GM21526 (cell line): ENCODE measurements around the gene PLCB1.
A peak's percentile ranks its signal among the peaks of the same experiment; 100 is the strongest.

Experiments used
- ATAC-seq: cut with Tn5 transposase; IDR thresholded peaks from one replicate; pipeline ENCODE4 v1.9.1; 2021; ENCODE audit warnings: moderate library complexity; ENCODE audit not compliant: unreplicated experiment, low FRiP score

Gene PLCB1

DNA sequence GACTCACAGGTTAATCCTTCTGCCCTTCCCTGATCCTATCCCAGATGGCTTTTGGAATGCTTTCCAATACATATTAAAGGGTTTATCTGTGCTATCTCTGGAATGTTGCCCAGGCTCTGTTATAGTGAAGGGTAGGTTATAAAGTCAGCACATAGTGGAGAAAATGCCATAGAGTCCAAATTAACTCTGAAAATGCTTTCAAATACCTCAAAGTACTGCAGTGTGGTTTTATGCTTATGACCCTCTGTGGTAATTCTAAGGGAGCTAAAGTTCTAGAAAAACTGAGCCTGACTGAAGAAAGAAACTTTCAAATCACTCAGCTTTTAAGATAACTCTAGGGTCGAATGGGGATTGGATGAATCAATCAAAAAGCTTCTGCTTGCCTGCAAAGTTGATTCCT lies 159.8 kb downstream of the PLCB1 start:
- ATAC-seq: no peak

DNA sequence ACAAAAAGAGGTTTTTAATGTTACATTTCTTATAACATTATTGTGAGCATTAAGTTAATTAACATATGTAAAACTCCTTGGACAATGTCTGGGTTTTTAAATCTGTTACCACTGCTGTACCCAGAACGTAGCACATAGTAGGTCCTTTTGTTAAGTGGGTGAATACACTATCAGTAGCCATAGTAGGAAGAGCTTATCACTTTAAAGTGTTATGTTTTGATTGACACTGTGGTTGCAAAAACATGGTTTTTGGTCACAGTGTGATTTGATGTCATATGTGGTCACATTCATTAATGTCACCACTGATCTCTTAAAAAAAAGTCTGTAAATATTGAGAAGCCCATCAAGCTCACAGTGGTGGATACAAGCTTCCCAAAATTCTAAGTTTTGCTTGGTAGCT lies 160.7 kb downstream of the PLCB1 start:
- ATAC-seq: no peak

DNA sequence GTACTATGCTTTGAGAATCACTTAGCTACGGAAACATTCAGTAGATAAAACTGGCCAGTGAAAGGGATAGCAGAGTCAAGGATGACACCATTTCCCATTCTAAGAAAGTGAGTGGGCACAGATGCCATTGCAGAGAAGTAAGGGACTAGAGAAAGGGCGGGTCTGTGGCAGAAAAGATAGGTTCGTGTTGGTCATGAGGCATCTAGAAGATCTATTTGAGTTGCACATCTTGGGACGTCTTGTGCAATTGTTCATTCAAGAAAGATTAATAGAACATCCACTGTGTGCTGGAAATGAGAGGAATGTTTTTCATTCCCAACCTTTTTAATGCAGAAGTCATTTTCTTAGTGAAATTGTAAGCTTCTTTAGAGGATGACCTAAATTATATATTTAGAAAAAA lies 161.7 kb downstream of the PLCB1 start:
- ATAC-seq: no peak

DNA sequence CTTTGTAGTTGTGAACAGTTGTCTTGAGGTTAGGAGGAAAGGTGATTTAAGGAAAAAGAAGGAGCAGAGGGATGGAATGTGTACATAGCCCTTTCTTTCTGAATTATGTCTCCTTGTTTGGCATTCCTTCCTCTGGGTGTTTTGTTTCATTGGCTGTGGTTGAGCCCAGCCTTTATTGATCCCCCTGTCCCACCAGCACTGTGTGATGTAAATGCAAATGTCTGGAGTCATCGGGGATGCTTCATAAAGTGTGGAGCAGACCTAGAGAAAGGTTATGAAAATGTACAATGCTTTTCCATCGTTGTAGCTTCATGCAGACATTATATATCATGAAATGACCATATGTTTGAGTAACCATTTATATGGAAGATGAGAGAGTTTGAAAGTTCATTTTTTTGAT lies 164.5 kb downstream of the PLCB1 start:
- ATAC-seq: no peak

DNA sequence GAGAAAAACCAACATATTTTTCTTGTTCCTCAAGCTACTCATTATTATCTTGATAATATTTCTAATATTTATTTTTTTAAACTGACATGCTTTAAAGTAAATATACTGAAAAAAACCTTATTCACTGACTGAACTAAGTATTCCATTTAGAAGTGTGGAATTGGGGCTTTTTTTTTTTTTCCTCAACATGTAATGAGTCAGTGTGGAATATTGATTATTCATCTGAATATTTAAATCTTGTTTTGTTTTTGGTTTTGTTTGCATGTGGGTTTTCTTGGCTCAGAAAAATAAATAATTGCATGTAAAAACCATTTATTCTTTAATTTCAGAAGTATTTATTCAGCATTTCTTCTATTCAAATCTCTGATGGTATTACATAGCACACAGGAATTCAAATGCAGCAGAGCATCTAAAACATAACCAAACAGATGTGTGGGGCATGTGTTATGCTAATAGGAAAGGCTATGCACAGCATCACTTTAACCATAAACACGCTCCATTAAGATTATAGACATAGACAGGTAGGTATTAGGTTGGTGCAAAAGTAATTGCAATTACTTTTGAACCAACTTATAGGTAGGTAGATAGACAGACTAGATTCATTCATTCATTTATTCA lies 166.5 kb downstream of the PLCB1 start:
- ATAC-seq: no peak

DNA sequence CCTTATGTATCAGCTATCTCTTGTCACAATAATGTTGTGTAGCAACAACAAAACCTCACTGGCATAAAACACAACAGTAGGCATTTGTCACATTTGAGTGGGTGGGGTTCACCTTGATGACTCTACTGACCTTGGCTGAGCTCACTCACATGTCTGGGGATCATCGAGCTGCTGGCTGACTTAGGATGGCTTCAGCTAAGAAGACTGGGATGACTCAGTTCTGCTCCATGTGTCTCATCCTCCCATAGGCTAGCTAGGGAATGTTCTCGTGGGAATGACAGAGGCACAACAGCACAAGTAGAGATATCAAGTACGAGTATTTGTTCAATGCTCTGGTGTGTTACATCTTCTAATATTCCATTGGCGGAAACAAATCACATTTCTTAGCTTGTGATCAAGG lies 167.9 kb downstream of the PLCB1 start:
- no peak for ATAC-seq

DNA sequence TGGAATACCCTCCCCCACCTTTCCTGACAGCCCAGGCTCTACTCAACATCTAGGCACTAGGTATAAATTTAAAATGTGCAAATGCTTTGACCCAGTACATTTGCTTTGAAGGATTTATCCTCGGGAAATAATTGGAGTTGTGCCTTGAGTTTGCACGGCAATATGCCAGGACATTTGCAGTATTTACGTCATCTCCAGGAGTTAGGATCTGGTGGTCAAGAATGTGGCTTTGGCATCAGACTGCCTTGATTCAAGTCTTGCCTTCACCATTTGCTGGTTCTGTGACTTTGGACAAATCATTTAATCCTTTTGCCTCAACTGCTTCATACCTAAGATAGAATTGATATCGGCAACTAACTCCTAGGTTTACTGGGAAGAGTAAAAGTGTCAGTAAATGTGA lies 169.6 kb downstream of the PLCB1 start:
- ATAC-seq: no peak

DNA sequence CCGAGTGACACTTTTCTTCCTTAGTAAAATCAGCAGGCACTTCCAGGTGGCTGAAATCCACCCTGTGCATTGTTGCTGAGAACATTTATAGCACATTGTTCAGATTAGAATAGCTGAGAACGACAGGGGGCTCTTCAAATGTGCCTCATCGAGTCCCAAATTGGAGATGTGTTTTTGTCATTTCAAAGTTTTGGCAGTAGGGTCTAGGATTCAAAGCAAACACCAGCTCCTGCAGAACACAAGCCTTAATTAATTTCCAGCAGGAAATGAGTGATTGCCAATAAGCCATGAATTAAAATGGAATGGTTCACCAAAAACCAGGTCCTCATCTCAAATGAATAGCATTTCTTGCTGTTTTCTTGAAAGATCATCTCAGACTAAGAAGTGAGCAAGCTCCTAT lies 171.6 kb downstream of the PLCB1 start:
- ATAC-seq: no peak

DNA sequence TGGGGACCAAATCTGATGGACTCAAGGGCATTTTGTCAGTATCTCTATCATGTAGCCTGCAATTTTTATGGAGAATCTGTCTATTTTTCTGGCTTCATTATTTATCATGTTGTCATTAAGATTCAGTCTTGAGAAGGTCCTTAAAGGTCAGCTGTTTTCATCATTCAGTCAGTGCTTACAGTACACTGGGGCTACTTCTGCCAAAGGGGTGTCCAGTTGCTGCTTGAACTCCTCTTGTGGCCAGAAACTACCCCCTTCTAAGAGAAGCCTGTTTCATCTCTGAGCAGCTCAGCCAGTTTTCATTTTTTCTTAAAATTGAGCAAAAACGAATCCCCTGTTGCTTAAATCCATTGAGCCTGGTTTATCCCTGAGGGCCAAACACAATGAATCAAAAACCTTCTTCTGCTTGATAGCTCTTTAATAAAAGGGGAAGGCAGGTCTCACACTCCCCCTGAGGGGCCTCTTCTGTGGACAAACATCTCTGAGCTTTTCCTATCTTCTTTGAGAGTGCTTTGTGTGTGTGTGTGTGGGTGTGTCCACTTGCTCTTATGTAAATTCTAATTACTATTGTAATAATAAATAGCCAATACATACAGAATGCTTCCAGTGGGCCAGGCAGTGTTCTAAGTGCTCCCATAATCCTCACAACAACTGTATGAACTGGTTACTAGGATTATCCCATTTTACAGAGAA lies 172.2 kb downstream of the PLCB1 start:
- ATAC-seq: no peak

DNA sequence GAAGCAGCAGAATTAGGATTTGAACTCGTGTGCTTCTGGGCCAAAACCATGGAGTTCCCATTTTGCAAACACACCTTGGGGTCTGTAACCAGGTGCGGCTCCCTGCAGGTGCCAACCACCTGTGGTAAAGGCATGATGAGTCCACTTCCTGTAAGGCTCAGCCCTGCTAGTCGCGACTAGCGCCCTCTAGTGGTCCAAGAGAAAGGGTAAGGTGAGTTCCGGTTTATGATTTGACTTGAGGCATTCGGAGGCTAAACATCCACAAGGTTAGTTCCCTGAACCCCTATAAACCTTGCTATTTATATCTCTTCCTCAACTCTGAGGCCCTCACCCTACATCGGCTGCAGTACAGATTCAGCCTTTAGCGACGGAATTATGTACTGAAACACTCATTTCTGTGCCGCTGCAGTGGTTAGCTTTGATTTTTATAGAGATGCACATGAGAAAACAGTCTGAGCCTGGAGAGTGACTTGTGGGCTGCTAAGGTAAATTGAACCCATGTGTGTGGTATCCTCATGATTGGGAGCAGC lies 173.4 kb downstream of the PLCB1 start:
- peak; percentile 99 for ATAC-seq

DNA sequence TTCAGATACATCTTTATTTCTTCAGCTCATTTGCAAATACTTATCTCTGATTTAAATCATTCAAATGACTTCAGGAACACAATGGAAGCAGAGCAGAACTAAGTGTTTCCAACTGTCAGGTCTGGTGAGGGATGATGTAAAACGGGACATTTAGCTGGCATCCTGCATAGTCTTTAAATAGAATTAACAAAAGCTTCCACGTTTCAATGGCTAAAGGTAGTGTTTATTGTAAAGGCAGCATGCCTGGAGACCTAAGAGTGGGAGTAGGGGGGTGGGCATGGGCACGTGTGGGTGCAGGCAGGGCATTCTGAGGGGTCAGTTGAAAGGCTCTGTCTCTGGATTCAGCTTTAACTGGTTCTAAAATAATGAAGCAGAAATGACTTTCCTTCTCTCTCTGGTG lies 174.9 kb downstream of the PLCB1 start:
- ATAC-seq: no peak

DNA sequence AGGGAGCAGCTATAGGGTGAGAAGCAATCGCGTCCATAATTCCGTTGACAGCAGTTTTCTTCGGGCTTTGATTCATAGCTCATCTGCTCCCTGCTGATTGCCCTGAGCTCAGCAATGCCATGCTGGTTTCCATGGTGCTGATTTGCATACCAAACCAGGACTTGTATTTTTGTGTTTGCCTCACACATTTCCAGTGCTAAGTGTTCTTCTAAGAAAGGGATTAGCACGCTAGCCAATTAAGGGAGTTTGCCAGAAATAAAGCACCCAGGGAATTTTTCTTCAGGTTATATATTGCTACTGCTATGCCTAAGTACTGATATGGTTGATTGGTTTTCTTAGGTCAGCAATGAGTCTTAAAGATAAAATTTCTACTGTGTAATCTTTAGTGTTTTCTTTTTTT lies 177.6 kb downstream of the PLCB1 start:
- no peak for ATAC-seq

DNA sequence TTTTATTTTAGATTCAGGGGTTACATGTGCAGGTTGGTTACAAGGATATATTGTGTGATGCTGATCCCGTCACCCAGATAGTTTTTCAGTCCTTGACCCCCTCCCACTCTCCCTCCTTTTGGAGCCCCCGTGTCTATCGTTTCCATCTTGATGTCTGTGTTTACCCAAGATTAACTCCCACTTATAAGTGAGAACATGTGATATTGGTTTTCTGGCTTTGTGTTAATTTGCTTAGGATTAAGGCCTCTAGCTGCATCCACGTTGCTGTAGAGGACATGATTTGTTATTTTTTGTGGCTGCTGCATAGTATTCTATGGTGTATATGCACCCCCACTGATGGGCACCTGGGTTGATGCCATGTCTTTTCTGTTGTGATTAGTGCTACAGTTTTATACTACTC lies 178.6 kb downstream of the PLCB1 start:
- no peak for ATAC-seq

DNA sequence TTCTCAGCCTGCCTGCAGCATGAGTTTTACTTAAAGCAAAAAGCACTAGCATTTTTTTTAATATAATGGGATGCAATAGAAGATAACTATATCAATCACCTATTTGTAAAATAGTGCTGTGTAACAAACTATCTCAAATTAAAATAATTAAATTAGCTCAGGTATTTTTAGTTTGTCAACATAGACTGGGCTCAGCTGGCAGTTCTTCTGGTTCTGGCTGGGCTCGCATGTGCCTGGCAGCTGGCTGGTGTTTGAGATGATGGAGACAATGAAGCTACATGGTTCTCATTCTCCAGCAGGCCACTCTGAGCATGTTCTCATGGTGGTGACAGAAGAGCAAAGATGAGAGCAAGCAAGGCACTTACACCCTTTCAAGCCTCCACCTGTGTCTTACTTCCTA lies 181.0 kb downstream of the PLCB1 start:
- no peak for ATAC-seq

DNA sequence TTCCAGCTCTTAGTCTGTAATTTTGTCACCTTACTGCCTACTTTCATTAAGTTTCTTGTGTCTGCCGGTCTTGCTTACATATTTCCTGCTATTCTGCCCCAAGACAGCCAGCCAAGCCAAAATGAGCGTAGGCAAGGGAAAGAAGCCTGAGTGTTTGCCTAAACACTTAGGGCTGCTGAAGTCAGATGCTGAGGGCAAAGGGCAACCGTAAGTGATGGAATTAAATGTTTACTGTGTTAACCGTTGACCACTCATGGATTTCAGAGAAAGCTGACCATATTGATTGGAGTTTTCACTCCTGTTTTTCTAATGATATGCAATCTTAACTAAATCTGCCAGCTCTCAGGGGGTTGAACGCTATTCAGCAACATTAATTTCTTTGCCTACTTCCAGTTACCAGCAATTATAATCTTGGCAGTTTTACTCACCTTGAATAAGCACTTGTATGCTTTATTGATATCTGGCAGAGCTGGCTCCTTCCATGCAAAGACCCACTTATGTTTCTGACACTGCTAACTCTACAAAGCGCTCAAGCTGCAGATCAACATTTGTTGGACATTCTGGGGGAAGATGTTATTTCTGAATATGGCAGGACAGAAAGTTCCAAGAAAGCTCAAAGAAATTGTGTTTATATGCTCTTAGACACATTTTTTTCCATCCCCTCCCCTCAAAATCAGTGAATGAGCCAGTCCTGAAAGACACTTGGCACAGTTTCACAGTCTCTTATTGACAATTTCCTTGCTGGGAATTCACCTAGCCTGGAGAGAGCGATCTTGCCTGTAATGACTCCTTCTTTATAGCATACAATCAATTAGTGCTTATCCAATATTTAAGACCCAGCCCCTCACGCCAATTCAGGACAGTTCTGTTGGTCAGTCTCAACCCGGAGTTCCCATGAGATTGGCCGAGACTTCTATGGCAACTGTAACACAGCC lies 183.8 kb downstream of the PLCB1 start:
- ATAC-seq: no peak

DNA sequence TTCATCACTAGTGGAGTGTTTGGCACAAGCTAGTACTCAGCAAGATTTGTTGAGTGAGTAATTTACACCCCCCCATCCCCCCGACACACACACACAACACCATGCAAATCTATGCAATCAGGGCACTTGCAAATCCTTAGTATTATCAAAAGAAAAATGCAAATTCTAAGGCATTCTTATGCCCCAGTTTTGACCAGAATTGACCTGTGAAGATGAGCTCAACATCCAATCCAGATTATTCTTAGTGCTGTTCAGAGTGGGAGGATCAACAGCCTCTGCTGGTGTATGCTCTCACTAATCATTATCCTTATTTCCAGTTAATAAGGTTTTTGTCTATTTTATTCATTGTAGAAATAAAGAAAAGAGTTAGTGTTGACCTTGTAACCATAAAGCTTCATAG lies 185.4 kb downstream of the PLCB1 start:
- no peak for ATAC-seq

DNA sequence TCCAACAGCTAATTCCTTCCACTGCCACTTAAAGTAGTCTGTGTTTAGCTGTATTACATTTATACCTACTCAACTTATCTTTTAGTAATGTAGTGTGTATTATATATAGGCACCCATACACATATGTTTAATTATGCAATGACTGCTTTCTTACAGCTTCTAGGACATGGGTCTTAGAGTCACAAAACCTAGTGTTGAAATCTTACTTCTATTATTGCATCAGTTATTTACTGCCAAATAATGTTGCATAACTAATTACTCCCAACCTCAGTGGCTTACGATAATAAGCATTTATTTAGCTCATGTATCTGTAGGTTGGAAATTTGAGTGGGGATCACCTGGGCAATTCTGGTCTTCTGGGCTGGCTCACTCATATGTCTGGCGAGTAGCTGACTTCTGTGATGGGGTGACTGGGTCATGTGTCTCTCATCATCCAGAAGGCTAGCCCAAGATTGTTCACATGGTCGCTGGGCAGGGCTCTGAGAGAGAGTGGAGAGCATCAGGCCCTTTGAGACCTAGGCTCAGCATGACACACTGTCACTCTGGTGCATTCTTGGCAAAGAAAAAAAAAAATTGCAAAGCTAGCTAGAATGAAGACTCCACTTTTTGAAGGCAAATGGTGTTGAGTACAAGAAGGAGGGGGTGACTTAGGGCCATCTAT lies 187.0 kb downstream of the PLCB1 start:
- no peak for ATAC-seq

DNA sequence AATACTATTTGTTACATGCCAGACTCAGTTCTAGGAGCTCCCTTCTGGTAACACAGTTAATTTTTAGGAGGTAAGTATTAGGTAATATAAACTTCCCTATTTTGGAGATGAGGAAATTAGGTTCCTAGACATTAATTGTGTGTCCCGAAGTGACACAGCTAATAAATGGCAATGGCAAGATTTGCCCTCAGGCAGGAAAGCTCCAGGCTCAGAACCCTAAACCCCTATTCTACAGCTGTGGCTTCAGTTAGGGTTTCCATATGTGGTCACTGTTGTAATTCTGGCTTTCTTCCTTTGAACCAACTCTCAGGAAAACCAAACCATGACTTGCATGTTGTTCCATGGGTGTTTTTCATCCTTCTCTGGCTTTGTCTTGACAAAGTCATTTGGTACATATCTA lies 188.2 kb downstream of the PLCB1 start:
- no peak for ATAC-seq

DNA sequence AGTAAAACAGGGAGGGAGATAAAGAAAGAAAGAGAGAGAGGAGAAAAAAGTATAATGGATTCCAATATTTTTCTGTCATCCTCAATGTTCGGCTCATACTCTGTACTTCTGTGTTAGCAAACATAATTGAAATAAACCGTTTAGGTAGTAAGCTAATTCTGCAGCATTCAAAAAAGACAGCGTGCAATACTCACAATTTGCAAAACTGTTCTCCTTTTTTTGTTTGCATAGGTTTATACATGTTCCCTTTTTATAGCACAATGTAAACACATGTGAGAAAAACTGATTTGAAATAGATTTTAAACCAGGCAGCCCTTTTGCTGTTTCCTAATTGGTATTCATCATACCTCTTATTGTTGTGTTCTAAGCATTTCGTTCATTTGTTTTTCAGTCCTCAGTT lies 188.9 kb downstream of the PLCB1 start:
- no peak for ATAC-seq

DNA sequence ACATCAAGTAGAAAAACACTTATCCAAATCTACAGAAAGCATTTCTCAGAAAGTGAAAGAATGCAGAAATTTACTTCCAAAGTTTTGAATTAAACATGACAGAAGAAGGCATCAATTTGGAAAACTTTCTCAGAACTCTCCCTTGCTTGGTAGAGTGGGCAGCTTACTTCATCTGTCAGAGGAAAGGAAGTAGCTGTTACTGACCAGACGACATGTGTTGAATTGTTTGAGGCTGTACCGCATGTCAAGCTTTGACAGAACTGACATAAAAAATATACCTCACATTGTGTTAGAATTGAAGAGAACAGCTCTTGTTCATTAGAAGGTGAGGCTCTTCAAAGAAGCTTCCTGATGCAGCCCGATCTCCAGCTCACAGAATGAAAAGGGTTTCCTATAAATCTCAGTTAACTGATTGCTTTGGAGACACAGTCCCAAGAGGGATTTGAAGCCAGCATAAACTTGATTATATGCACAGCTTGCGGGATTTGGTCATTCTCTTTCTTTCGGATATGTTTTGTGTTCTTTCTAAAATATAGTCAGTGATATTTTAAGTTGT lies 190.7 kb downstream of the PLCB1 start:
- ATAC-seq: no peak

DNA sequence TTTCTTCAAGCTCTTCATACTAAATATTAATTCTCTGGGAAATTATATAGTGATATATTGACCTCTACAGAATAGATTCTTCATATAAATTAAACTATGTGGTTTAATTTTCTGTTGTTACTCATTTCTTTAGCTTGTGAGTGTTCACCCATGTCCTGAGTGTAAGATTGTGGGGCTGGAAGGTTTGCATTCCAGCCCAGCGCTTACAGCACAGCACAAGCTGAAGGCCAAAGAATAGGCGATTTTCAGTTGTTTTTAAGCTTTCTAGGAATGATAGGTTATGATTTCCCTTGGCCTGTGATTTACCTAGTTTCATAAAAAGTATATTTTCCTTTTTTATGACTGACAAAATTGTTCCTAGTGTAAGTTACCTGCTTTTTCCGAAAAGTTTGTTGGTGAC lies 194.1 kb downstream of the PLCB1 start:
- no peak for ATAC-seq
